HK-2 (cell line): ENCODE data around the gene CNFN.

Experiments used
- DNase-seq: peaks from one replicate; pipeline ENCODE4 v3.0.0-alpha.2; 2018; ENCODE audit not compliant: unreplicated experiment

CNFN gene, protein sequence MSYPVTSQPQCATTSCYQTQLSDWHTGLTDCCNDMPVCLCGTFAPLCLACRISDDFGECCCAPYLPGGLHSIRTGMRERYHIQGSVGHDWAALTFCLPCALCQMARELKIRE

DNA sequence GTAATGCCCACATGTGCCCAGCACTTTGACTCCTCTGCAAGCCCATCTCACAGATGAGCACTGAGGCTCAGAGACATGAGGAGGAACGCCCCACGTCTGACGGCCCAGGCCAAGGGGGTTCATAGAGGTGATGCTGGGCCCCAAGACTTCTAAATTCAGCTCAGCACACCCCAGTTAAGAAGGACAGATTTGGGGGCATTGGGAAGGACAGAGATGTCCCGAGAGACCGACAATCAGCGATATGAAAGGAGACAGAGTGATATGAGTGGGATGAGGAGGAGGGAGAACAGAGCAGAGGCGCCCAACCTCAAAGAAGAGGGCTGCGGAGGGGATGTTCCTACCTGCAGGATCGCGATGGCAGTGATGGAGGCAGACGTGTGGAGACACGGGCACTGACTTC lies at the start of gene CNFN:
TSS of gene CNFN (minus strand) at position 399 of the 400 bp plus-strand sequence. CDS start 1,260 bp downstream, outside the sequence.
- DNase-seq, result no peak

DNA sequence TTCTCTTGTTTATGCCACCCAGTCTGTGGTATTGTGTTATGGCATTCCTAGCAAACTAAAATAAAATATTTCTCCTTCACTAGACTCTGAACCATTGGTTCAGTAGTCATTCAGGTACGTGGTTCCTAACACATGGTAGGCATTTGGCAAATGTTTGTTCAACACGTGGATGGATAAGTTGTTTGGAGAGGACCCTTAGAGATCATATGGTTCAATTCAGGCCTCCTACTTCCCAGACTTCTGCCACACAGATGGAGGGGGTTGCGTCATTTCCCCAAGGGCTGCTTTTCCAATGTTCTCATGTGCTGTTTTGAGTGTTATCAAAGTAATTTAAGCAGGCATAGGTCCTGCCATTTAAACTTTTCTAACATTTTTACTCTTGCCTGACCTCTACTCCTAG lies 45.9 kb upstream of the CNFN start:
- no peak for DNase-seq

DNA sequence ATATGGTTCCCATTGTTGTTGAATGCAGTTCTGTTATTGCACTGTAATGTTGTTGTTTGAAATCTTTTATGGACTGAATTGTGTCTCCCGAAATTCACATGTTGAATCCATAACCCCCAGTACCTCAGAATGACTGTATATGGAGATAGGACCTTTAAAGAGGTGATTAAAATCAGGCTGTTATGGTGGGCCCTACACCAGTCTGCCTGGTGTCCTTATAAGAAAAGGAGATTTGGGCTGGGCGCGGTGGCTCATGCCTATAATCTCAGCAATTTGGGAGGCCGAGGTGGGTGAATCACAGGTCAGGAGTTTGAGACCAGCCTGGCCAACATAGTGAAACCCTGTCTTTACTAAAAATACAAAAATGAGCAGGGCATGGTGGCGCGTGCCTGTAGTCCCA lies 45.2 kb upstream of the CNFN start:
- DNase-seq, result no peak

DNA sequence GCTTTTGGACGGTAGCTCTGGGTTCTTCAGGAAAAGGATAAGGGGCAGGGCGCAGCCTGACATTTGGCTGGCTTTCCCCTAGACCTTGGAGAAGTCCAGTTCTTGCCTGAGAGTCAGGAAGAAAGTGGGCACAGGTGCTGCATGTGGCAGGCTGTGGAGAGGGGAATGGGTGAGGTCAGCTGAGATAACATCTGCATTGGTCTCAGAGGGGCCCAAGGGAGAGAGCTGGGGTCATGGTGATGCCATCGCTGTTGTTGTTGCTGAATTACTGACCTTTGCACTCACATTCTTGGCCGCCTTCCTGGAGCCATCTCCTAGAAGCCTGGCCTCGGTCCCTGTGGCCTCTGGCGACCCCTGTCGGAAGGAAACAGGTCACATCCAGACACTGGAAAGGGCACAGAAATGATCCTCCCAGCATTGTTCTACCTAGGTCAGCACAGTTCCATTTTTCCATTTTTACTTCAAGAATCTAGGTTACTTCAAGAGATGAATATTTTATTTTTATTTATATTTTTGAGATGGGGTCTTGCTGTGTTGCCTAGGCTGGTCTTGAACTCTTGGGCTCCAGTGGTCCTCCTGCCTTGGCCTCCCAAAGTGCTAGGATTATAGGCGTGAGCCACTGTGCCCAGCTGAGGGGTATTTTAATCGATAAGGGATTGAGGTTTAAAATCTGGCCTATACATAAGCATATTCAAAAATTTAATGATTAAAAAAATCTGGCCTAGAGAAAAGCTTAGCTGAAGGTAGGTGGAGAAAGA lies 43.6 kb upstream of the CNFN start:
- peak; percentile 75 for DNase-seq

DNA sequence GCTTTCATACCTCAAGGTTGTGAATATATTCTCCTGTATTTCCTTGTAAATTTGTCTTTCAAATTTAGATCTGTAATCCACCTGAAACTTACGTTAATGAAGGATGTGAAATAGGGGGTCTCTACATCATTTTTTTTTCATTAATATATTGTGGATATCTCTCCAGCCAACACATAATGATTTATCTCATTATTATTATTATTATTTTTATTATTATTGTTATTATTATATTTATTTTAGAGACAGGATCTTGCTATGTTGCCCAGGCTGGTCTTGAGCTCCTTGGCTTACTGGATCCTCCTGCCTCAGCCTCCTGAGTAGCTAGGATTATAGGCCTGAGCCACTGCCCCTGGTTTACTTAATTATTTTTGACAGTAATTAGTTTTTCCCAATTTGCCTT lies 41.4 kb upstream of the CNFN start:
- no peak for DNase-seq

DNA sequence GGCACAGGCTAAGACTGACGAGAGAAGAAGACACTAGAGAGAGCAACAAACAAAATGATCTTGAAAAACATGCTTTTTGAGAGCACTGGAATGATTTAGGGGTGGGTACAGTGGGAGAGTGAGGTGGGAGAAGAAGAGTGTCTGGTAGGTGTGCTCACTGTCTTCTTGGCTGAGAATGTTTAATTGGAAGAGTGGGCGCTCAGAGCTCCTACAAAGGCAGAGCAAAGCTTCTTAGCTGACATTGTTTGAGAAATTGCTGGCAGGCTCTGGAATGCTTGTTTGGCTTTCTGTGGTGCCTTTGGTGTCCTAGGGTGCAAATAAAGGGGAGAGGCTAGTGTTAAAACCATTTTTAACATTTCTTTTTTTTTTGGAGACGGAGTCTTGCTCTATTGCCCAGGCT lies 38.6 kb upstream of the CNFN start:
- DNase-seq, result no peak

DNA sequence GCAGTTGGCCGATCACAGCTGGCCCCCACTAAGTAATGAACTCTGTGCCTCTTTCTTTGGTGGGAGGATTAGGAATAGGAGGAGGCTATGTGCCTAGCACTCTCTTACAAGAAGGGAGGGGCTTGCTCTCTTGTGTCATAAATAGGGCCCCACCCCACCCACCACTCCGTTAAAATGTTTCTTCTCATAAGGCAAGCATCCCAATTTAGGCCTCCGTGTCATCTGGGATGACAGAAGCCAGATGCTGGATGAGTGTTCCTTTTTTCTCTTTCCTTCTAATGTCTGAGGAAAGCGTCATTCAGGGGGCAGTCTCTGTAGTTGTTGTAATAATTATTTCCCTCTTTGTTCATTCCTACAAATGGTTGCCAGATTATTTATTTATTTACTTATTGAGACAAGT lies 37.2 kb upstream of the CNFN start, which contains the start of gene LIPE:
TSS of gene LIPE (minus strand) at position 76 of the 400 bp plus-strand sequence. CDS start 239 bp downstream, outside the sequence.
- no peak for DNase-seq

DNA sequence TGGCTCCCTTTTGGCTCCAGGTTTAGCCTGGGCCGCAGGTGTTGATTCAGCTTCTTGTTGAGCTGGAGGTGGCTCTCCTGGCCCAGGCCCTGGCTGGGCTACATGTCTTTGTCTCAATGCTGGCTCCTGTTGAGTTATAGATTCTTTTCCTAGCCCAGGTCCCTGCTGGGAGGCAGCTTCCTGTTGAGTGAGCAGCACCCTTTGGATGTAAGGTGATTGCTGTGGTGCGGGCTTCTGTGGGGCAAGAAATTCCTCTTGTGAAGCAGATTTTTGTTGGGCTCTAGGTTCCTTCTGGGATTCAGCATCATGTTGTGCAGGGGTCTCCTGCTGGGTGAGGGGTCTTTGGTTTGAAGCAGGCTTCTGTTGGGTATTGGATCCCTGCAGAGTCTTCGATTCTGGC lies 36.5 kb upstream of the CNFN start:
- DNase-seq, result no peak

DNA sequence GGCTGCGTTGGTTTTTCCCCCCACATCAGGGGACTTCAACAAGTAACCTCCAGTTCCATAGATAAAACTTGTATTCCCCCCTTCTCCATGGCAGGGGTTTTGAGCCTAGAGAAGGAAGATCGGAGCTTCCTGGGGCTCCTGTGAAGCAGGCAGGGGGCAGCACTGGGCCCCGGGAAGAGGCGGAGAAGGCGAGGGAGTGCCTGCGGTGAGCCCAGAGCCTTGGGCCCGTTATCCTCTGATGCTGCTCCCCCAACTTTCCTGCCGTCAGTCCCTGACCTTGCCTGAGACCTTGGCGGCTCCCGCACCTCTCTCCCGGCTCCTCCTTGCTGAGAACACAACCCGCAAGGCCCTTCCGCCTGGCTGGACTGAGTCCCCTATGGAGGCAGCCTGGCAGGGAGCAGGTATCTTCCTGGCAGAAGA lies 34.6 kb upstream of the CNFN start:
- no peak for DNase-seq

DNA sequence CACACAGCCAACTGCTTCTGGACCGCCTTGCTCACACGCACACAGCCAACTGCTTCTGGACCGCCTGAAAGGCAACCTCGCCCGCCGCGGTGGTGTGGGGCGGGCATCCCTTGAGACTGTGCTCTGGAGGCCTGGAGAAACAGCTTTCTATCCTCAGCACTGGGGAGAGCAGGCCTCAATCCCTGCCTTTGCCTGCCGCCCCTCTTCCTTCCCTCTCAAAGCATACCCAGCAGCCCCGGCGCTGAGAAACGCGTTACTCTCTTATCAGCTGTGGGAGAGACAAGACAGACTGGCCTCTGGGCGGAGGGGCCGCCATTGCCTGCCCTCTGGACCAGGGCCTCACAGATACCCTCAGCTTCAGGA lies 34.2 kb upstream of the CNFN start:
- no peak for DNase-seq

DNA sequence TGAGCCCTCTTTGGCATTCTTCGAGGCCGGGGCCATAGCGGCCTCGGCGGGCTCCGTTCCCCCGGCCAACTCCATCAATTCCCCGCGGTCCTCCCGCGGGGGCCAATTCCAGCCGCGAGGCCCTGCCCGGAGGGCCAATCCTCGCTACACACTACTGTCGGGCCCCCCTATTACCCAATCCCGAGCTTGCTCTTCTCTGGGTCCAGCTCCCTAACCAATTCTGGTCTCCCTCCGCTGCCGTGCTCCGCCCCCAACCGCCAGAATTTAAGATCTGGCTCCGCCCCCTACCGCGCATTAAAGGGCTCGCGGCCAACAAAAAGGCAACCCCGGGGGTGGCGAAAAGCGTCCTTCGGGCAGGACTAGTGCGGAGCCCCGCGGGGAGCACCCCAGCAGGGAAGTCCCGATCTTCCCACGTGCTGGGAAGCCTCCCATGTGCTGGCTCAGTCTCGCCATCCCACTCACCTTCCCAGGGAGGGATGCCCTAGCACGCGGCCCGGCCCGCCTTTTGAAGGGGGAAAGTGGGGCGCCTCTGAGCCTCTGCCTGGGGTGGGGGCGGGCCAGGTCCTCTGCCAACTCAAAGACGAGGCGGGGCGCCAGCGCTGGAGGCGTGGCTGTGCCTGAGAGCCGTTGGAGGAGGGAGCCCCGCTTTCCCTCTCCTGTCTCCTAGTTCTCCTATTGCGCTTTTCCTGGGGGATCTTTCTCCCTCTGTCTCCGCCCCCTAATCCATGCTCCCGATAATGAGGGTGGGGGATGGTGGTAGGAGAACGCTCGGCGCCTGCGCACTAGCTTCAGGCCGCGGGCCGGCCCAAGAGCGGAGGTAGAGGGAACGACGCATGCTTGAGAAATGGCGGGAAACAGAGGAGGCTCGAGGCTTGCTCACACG lies 33.6 kb upstream of the CNFN start:
- peak; percentile 91 for DNase-seq

DNA sequence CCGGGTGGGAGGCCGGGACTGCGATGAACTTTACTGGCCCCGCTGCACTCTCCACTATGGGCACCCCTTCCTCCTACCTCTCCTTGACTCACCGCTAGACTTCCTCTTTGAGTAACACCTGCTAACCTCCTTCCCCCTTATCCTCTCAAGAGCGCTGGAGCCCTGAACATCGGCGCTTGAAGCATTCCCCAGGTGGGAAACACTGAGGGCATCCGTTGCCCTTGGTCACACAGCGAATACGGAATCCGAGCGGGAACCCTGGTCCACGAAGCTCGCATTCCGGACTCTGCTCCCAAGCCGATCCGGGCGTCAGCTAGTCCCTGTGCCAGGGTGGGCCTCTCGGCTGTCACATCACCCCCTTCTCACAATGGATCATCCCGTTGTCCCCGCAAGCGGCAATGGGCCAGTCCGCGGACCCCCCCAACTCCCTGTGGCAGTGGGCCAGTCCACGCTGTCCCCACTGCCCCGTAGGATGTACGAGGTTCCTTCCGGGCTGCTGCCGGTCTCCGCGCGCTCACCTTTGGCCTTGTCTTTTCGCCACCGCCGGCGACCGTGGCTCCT lies 32.9 kb upstream of the CNFN start:
- DNase-seq, result no peak

DNA sequence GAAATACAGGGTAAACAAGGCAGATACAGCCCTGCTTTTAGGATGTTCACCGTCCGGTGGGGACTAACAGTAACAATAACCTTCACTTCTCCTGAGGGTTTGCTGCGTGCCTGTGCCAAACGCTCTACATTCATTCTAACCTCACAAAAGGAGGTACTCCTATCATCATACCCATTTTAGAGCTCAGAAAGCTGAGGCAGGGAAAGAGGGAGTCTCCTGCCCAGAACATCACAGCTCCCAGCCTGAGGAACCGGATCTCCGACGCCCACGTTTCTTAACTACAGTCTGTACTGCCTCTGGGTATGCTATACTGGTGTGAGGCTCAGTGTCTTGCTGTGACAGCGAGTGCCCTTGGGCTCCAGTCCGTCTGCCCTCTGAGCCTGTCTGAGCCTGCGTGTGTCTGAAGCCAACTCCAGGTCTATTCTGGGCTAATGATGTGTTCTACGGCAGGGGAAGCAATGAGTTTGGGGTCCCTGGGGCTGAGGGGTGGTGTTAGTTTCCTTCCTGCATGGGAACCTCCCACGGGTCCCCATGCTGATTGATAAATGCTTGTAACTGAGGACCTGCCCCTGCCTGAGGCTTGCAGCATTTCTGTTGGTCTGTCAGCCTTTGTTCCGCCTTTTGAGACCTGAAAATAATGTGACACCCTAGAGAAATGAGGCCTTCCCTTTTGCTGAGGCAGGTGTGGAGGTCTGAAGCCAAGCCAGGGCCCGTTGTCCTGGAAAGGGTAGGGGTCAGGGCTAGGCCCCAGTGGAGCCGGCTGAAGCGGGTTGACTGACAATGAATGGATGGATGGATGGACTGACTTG lies 32.2 kb upstream of the CNFN start:
- no peak for DNase-seq

DNA sequence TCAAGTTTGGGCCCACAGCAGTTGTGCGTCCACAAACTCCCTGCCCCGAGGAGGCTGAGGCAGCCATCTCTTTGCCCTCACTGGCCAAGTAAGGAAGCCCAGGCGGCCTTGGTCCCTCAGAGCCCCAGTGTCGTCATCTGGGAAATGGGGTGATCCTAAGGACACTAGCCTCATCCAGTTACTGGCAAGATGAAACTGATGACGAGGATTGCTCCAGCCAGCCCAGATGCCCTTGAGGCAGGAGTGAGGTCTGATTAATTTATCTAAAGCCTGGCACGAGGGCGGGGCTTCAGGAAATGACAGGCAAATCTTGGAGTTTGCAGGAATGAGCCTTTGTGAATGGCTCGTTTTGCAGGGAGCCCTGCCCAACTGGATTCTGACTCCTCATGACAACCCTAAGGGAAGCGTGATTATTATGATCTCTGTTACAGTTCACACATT lies 31.5 kb upstream of the CNFN start:
- DNase-seq, result no peak

DNA sequence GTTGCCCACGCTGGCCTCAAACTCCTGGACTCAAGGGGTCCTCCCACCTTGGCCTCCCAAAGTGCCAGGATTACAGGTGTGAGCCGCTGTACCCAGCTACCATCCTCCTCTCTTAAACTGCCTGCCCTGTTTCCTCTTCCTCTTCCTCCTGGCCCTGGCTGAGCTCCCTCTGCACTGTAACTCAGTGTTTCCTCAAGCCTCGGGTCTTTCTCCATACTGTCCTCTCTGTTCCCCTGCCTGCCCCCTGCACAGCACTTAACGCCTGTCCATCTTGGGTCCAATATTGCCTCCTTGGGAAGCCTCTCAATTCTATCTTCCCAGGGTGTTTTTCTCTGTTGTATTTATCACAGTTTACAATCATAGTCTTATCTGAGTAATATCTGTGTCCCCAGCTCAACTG lies 31.0 kb upstream of the CNFN start:
- DNase-seq, result no peak

DNA sequence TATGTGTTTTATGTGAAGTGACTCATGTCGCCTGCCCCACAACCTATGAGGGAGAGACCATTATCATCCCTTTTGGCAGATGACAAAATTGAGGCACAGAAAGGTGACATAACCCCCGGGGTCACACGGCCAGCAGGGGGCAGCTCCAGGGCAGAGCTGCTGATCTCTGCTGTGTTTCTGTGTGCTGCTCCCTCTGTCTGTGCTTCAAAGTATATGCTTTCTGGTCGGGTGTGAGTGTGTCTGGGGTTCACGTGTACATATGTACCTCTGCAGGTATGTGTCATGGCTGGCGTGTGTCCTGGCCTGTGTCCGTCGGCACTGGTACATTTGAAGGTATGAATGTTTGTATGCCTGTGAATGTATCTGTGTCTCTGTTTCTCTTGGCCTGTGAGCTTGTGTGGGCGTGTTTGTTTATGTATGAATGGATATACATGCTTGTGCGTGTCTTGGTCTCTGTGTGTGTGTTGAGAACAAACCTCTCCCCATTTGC lies 30.0 kb upstream of the CNFN start:
- peak; percentile 50 for DNase-seq

DNA sequence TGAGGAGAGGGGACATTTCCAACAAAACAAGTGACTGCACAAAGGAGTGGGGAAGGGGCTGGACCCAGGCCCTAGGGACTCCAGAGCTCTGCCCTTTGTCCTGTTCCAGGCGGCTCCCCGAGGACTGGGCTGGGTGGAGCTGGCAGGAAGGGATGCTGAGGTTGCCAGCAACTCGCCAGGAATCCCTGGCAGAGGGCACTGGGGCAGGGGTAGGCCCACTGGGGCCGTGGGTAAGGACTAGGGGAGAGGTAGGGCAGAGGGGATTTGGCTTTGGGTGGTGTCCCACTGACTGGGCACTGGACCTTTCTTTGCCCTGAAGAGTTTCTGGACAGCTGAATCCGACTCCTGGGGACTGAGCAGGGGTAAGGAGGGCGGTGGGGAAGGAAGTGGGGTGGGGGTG lies 29.2 kb upstream of the CNFN start:
- no peak for DNase-seq

DNA sequence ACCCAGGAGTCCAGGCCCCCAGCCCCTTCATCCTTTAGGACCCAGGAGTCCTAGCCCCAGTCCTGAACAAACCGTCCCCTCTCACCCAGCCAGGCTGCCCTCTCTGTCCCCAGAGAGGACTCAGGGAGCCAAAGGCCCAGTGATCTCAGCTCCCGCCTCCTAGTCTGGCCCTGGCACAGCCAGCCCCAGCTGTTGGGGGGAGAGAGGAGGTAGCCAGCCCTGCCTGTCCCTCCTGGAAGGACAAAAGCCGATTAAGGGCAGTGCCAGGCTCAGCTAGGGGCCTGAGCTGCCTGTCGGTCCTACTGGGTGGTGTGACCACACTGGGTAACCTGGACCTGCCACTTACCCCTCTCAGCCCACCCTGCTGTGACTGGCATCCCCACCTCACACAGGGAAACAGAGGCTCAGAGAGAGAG lies 22.6 kb upstream of the CNFN start:
- DNase-seq, result no peak

DNA sequence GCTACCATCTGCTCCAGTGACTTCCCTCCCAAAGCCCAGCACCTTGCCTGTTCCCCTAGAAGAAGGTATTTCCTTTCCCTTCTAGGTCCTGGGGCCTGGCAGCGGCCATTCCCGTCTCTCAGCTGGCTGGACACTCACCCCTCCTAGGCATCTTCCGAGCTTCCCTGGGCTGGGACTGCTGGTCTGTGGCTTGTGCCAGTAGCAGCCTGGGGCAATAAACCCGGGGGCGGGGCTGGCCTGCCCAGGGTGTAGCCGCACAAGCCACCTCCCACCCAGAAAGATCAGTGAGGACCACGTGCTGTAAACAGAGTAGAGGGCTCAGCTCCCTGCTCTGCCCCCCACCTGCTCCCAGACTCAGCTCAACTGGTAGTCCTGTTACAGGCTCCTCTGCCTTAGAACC lies 22.1 kb upstream of the CNFN start:
- peak; percentile 49 for DNase-seq

DNA sequence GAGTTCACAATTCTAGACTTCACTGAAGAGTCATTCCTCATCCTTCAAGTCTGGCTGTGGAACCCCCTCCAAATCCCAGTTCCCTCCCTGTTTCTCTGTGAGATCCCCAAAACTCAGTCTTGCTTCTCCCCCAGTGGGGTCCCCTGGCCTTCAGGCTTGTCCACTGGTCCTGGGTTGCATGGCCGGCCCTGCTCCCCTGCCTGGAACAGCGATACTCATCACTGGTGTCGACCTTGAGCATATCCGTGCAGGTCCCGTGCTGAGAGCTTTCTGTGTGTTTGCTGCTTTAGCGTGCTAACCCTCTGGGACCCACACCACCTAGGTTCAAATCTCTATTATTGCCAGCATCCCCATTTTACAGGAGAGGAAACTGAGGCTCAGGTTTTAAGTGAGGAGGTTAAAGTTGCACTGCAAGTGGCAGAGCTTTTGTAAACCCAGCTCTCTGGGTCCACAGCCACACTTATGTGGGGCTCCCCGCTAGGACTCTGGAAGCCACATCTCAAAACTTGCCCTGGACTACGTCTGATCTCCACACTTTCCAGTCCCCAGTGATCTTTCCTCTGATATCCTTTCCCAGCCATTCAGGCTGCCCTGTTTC lies 21.6 kb upstream of the CNFN start:
- no peak for DNase-seq

DNA sequence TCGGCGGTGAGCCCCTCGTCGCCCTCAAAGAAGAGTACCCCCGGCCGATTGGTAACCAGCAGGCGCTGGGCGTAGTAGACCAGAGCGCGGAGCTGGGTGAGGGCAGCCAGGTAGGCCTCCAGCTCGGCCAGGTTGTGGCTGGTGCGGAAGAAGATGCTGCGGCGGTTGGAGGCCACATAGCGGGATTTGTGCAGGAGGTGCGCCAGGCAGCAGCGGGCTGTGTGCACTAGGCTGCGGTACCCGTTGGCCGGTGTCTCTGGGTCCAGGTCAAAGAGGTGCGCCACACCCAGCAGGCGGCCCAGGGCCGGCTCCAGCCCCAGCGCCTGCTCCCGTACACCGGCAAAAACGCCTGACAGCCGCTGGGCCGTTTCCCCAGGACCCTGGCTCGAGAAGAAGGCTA lies 20.3 kb upstream of the CNFN start:
- no peak for DNase-seq
